ENCODE results near the gene PTPRE.

PTPRE gene

GRCh38 chr10:128095753-128096469 is 189.0 kb downstream of the PTPRE start:
- DNase-seq (ENCODE audit: low spot score): no peak

GRCh38 chr10:128096486-128097199 is 189.7 kb downstream of the PTPRE start:
- DNase-seq (ENCODE audit: low spot score): no peak

GRCh38 chr10:128097783-128098182 is 190.9 kb downstream of the PTPRE start:
- DNase-seq (ENCODE audit: low spot score): no peak

GRCh38 chr10:128098631-128099030 is 191.7 kb downstream of the PTPRE start:
- no peak for DNase-seq (ENCODE audit: low spot score)

GRCh38 chr10:128099901-128100300 is 193.0 kb downstream of the PTPRE start:
- no peak for DNase-seq (ENCODE audit: low spot score)

- no peak for DNase-seq (ENCODE audit: low spot score)
Measured at GRCh38 chr10:128101901-128102300, 195.0 kb downstream of the PTPRE start.

- DNase-seq (ENCODE audit: low spot score): no peak
Measured at GRCh38 chr10:128102480-128103228, 195.8 kb downstream of the PTPRE start.

GRCh38 chr10:128103229-128103714 is 196.4 kb downstream of the PTPRE start:
- no peak for DNase-seq (ENCODE audit: low spot score)

- no peak for DNase-seq (ENCODE audit: low spot score)
Measured at GRCh38 chr10:128105383-128105782, 198.5 kb downstream of the PTPRE start.

- DNase-seq (ENCODE audit: low spot score): no peak
Measured at GRCh38 chr10:128109707-128110106, 202.8 kb downstream of the PTPRE start.

GRCh38 chr10:128110339-128110738 is 203.4 kb downstream of the PTPRE start:
- DNase-seq (ENCODE audit: low spot score): no peak

- DNase-seq (ENCODE audit: low spot score): no peak
Measured at GRCh38 chr10:128111696-128112095, 204.8 kb downstream of the PTPRE start.

GRCh38 chr10:128113026-128113425 is 206.1 kb downstream of the PTPRE start:
- DNase-seq (ENCODE audit: low spot score): no peak

- DNase-seq (ENCODE audit: low spot score): no peak
Measured at GRCh38 chr10:128114901-128115300, 208.0 kb downstream of the PTPRE start.

GRCh38 chr10:128115356-128115755 is 208.5 kb downstream of the PTPRE start:
- DNase-seq (ENCODE audit: low spot score): no peak

- no peak for DNase-seq (ENCODE audit: low spot score)
Measured at GRCh38 chr10:128116187-128116586, 209.3 kb downstream of the PTPRE start.

- no peak for DNase-seq (ENCODE audit: low spot score)
Measured at GRCh38 chr10:128116851-128117615, 210.1 kb downstream of the PTPRE start.

GRCh38 chr10:128121750-128122412 is 215.0 kb downstream of the PTPRE start:
- DNase-seq (ENCODE audit: low spot score): no peak

GRCh38 chr10:128122931-128123330 is 216.0 kb downstream of the PTPRE start:
- DNase-seq (ENCODE audit: low spot score): no peak

- DNase-seq (ENCODE audit: low spot score): no peak
Measured at GRCh38 chr10:128123846-128124245, 216.9 kb downstream of the PTPRE start.

GRCh38 chr10:128124813-128125403 is 218.0 kb downstream of the PTPRE start:
- DNase-seq (ENCODE audit: low spot score): no peak
